Natural killer cell (primary cell): ENCODE results near the gene CEP131. TPM values are rescaled to one million over a fixed set of nuclear protein-coding genes. Genes with fewer than 3 reads are reported as not detected.

ENCODE experiments used
- ATAC-seq, 3 donors: fragments of 150-1000 bp in 2 of 3; fragments of 200-7000 bp in 1 of 3; cut with Tn5 transposase; 1 replicate in 1 of 3; 2 replicates in 2 of 3; pipeline ENCODE4 v1.10.0; 2021; ENCODE audit warnings: mild to moderate bottlenecking in 2 of 3, moderate library complexity in 2 of 3
- DNase-seq, 2 donors: peaks; one replicate each; pipeline versions ENCODE4 v3.0.0 to v3.0.0-alpha.2; 2013 to 2021; ENCODE audit warnings: mixed read lengths in 1 of 2
- H3K27ac ChIP-seq: one replicate; pipeline ENCODE4 v1.5.1; 2013; ENCODE audit warnings: mild to moderate bottlenecking, low read length
- H3K27me3 ChIP-seq: one replicate; pipeline ENCODE4 v1.6.1; 2013; ENCODE audit warnings: low read length; ENCODE audit not compliant: control insufficient read depth, insufficient read depth
- H3K36me3 ChIP-seq: one replicate; pipeline ENCODE4 v1.6.1; 2013; ENCODE audit warnings: low read length; ENCODE audit not compliant: control insufficient read depth, insufficient read depth
- H3K4me1 ChIP-seq: one replicate; pipeline ENCODE4 v1.6.1; 2013; ENCODE audit warnings: low read length; ENCODE audit not compliant: control insufficient read depth, insufficient read depth
- H3K4me3 ChIP-seq: one replicate; pipeline ENCODE4 v1.5.1; 2013; ENCODE audit warnings: low read length
- H3K9me3 ChIP-seq: one replicate; pipeline ENCODE4 v1.6.1; 2013; ENCODE audit warnings: low read length; ENCODE audit not compliant: control insufficient read depth, insufficient read depth
- H3K27ac Mint-ChIP-seq, 2 donors: one replicate each; pipeline ENCODE4 v1.8.0; 2022; ENCODE audit warnings: mild to moderate bottlenecking in 2 of 2, mixed read lengths in 2 of 2, moderate library complexity in 1 of 2
- H3K27me3 Mint-ChIP-seq, 2 donors: one replicate each; pipeline ENCODE4 v1.8.0; 2022; ENCODE audit warnings: low read depth in 2 of 2, mixed read lengths in 2 of 2
- H3K36me3 Mint-ChIP-seq: one replicate; pipeline ENCODE4 v1.8.0; 2022; ENCODE audit warnings: mixed read lengths
- H3K4me1 Mint-ChIP-seq, 2 donors: one replicate each; pipeline ENCODE4 v1.8.0; 2022; ENCODE audit warnings: mixed read lengths in 2 of 2
- H3K4me3 Mint-ChIP-seq: one replicate; pipeline ENCODE4 v1.8.0; 2022; ENCODE audit warnings: mild to moderate bottlenecking, moderate library complexity, mixed read lengths
- H3K9me3 Mint-ChIP-seq, 2 donors: one replicate each; pipeline ENCODE4 v1.8.0; 2022; ENCODE audit warnings: mixed read lengths in 2 of 2
- CTCF ChIP-seq: fragments of 200-600 bp; IDR thresholded peaks from one replicate; pipeline ENCODE4 v1.8.0; 2022; ENCODE audit warnings: antibody characterized with exemption
- WGBS: methylation state at CpG from one replicate; pipeline ENCODE4 v1.1.7; 2013; ENCODE audit warnings: missing lambda C conversion rate; ENCODE audit not compliant: insufficient coverage; 5-methylcytosine and 5-hydroxymethylcytosine counted together
- intact Hi-C: fragments of 100-400 bp; cut with micrococcal nuclease; formaldehyde crosslinking; loops from one replicate; pipeline ENCODE4 v1.14.2; 2022
- total RNA-seq, 4 donors: library from RNA; stranded (reverse); fragments of 120-200 nt in 1 of 4; gene quantifications; one replicate each; pipeline versions ENCODE4 v1.2.3 to v1.2.4, GENCODE V29; 2013 to 2022

The CEP131 gene
- total RNA-seq, 3 donors from 2014 or later (not counting 1 experiment from before 2014, with no cell fraction given), result 9.9 to 11.4 (median 10.0) TPM

GRCh38 chr17:81240761-81241160 is 18.0 kb upstream of the CEP131 start:
- intact Hi-C loops, result loop anchor here (1.0 to 10.0 kb wide), 3 partner anchors 98 to 206 kb away; partner anchors contain the start of gene BAIAP2
- Histone ChIP-seq H3K9me3 (no peaks in the 10 kb centered on the region), H3K27ac (no peak overlapping the region), H3K4me1 (peaks cover 50% of the 10 kb centered on the region), H3K4me3 (no peak overlapping the region), H3K36me3 (no peaks in the 10 kb centered on the region), H3K27me3 (no peaks in the 10 kb centered on the region)
- Mint-ChIP-seq H3K4me1 (peaks cover 18 to 36% of the 10 kb centered on the region in 2 donors), H3K27ac (peak overlapping the region in 1 of 2 donors; percentile 79), H3K4me3 (peak overlapping the region; percentile 49), H3K9me3 (no peaks in the 10 kb centered on the region), H3K27me3 (no peaks in the 10 kb centered on the region), H3K36me3 (no peaks in the 10 kb centered on the region)
- no peak for TF ChIP-seq CTCF
- DNase-seq (no peak), ATAC-seq (no peak)
- 86% methylated on average over 8 of the region's 8 CpGs for WGBS

- intact Hi-C loops, result loop anchor here (1.0 to 10.0 kb wide), 2 partner anchors 17 to 205 kb away; partner anchors contain the start of gene BAIAP2
- H3K27ac Mint-ChIP-seq, result peak overlapping the region; percentile 58 to 90
- H3K36me3 Mint-ChIP-seq, result no peaks in the 10 kb centered on the region
- DNase-seq, result peak in 1 of 2 donors; percentile 72
- 19% methylated on average over 37 of the region's 37 CpGs for WGBS
- peaks cover 50% of the 10 kb centered on the region for H3K4me1 ChIP-seq
- H3K4me1 Mint-ChIP-seq, result peaks cover 23 to 42% of the 10 kb centered on the region in 2 donors
- H3K4me3 ChIP-seq, result peak overlapping the region; percentile 58
- peak overlapping the region; percentile 11 for H3K27ac ChIP-seq
- H3K9me3 ChIP-seq, result no peaks in the 10 kb centered on the region
- H3K27me3 Mint-ChIP-seq, result no peaks in the 10 kb centered on the region
- no peaks in the 10 kb centered on the region for H3K36me3 ChIP-seq
- no peaks in the 10 kb centered on the region for H3K9me3 Mint-ChIP-seq
- H3K4me3 Mint-ChIP-seq, result peak overlapping the region; percentile 89
- H3K27me3 ChIP-seq, result no peaks in the 10 kb centered on the region
- no peak for ATAC-seq
- no peak for TF ChIP-seq CTCF
Measured at GRCh38 chr17:81239714-81240555, 17.2 kb upstream of the CEP131 start.

- under 1% methylated on average over 100 of the region's 100 CpGs for WGBS
- H3K9me3 Mint-ChIP-seq, result no peaks in the 10 kb centered on the region
- Histone ChIP-seq H3K36me3 (no peaks in the 10 kb centered on the region), H3K27me3 (no peaks in the 10 kb centered on the region), H3K9me3 (no peaks in the 10 kb centered on the region), H3K4me3 (peak within 1 kb of the TSS; percentile 65), H3K4me1 (peaks cover 50% of the 10 kb centered on the region), H3K27ac (peak within 1 kb of the TSS; percentile 11)
- H3K36me3 Mint-ChIP-seq, result no peaks in the 10 kb centered on the region
- peak; percentile 93 to 98 (median 93) for ATAC-seq
- H3K4me3 Mint-ChIP-seq, result peak within 1 kb of the TSS; percentile 94
- peak within 1 kb of the TSS; percentile 76 to 90 for H3K27ac Mint-ChIP-seq
- TF ChIP-seq CTCF, result no peak
- peak; percentile 96 to 98 for DNase-seq
- intact Hi-C loops, result loop anchor here (1.0 kb wide), 1 partner anchor 16 kb away; no protein-coding TSS in a partner anchor
- peaks cover 28 to 49% of the 10 kb centered on the region in 2 donors for H3K4me1 Mint-ChIP-seq
- no peaks in the 10 kb centered on the region for H3K27me3 Mint-ChIP-seq
Measured at GRCh38 chr17:81238815-81239713, 16.3 kb upstream of the CEP131 start, which contains the start of the genes NDUFAF8 and TEPSIN. TSS of gene NDUFAF8 (plus strand) at chr17:81239318. CDS start at chr17:81239364, 46 bp downstream. TSS of gene TEPSIN (minus strand) at chr17:81239055. CDS start at chr17:81239033, 22 bp downstream.
